GM21737 (cell line): Measurements from ENCODE around the gene VGF.
"Not testable (repeated sequence)": the region's sequence is repeated elsewhere in the genome, so short reads cannot be mapped to it uniquely, and the experiment has no call there.

ENCODE experiments used
- ATAC-seq: cut with Tn5 transposase; IDR thresholded peaks from one replicate; pipeline ENCODE4 v1.9.1; 2021; ENCODE audit warnings: mild to moderate bottlenecking, moderate library complexity; ENCODE audit not compliant: unreplicated experiment

Gene VGF

GRCh38 chr7:101140339-101140699 lies 25.1 kb downstream of the VGF start:
- ATAC-seq = no peak

GRCh38 chr7:101138213-101138870 lies 27.0 kb downstream of the VGF start:
- ATAC-seq = peak; percentile 61

- no peak for ATAC-seq
Measured at GRCh38 chr7:101137651-101138212, 27.6 kb downstream of the VGF start.

- no peak for ATAC-seq
Measured at GRCh38 chr7:101134399-101134980, 30.9 kb downstream of the VGF start.

GRCh38 chr7:101133621-101134398 lies 31.6 kb downstream of the VGF start:
- ATAC-seq = no peak

GRCh38 chr7:101132626-101133600 lies 32.5 kb downstream of the VGF start:
- not testable (repeated sequence) for ATAC-seq

- ATAC-seq = no peak
Measured at GRCh38 chr7:101129603-101130117, 35.7 kb downstream of the VGF start.

GRCh38 chr7:101128040-101128834 lies 37.1 kb downstream of the VGF start:
- ATAC-seq = no peak

- ATAC-seq = no peak
Measured at GRCh38 chr7:101127460-101128039, 37.8 kb downstream of the VGF start.

- peak; percentile 75 for ATAC-seq
Measured at GRCh38 chr7:101126651-101127459, 38.5 kb downstream of the VGF start, which contains the start of gene SERPINE1. TSS of gene SERPINE1 (plus strand) at chr7:101127104. CDS start at chr7:101128394, 1,290 bp downstream.

GRCh38 chr7:101125989-101126650 lies 39.2 kb downstream of the VGF start:
- ATAC-seq = no peak

- no peak for ATAC-seq
Measured at GRCh38 chr7:101124376-101125056, 40.9 kb downstream of the VGF start.

- ATAC-seq = no peak
Measured at GRCh38 chr7:101123703-101124068, 41.7 kb downstream of the VGF start.

- ATAC-seq = no peak
Measured at GRCh38 chr7:101122933-101123702, 42.3 kb downstream of the VGF start.

- no peak for ATAC-seq
Measured at GRCh38 chr7:101121991-101122932, 43.1 kb downstream of the VGF start.
